GM12878 (cell line): ENCODE data around the gene BTK. TPM values are rescaled to one million over a fixed set of nuclear protein-coding genes. Genes with fewer than 3 reads are reported as not detected.

Experiments
- ATAC-seq: fragments of 200-7000 bp; cut with Tn5 transposase; 3 replicates; pipeline ENCODE4 v1.9.1; 2020; ENCODE audit warnings: mild to moderate bottlenecking, moderate library complexity
- BruUV-seq: library from RNA; stranded (reverse); fragments of 400-500 nt; replicated peaks from 2 replicates; lab custom pipeline; 2021; lab: Mats Ljungman, UMichigan
- CTCF ChIA-PET: fragments of 300-600 bp; sonication (Branson Sonifier 250); formaldehyde crosslinking; extraction: SDS; loops from one replicate; lab custom pipeline; 2021; ENCODE audit warnings: inconsistent platforms; lab: Yijun Ruan, JAX
- POLR2A ChIA-PET: fragments of 350-600 bp; formaldehyde crosslinking; extraction: SDS; loops from one replicate; lab custom pipeline; 2021; ENCODE audit warnings: inconsistent platforms; lab: Charles Lee
- RAD21 ChIA-PET: fragments of 300-600 bp; sonication (Branson Sonifier 250); formaldehyde crosslinking; loops from one replicate; lab custom pipeline; 2023; ENCODE audit warnings: antibody characterized with exemption; ENCODE audit not compliant: unreplicated experiment; lab: Charles Lee
- SMC1A ChIA-PET: fragments of 300-600 bp; sonication (Branson Sonifier 250); formaldehyde crosslinking; loops from one replicate; lab custom pipeline; 2023; ENCODE audit not compliant: unreplicated experiment, uncharacterized antibody; lab: Charles Lee
- DNase-seq: peaks from one replicate; pipeline ENCODE4 v3.0.0-alpha.2; 2011; ENCODE audit warnings: low read depth, low spot score
- FAIRE-seq: peaks from 3 replicates; lab custom pipeline; 2011; peaks lifted over from hg19 to GRCh38; lab: Jason Lieb, UNC
- H2AFZ ChIP-seq: 2 replicates; pipeline ENCODE4 v1.6.0; 2011; ENCODE audit warnings: low read depth, low read length, control low read depth; ENCODE audit not compliant: control insufficient read depth
- H3K27ac ChIP-seq: 2 replicates; pipeline ENCODE4 v1.5.1; 2011; ENCODE audit warnings: control low read depth; ENCODE audit not compliant: control insufficient read depth, insufficient read depth
- H3K27me3 ChIP-seq, 2 experiments: replicated peaks in 1 of 2; 2 replicates each; pipeline versions ENCODE4 v1.6.0 to v1.6.1; 2011; ENCODE audit warnings: low read length in 1 of 2; ENCODE audit not compliant: control insufficient read depth in 2 of 2, insufficient read depth in 2 of 2
- H3K36me3 ChIP-seq, 2 experiments: 2 replicates each; pipeline ENCODE4 v1.5.1; 2011; ENCODE audit warnings: low read length in 1 of 2; ENCODE audit not compliant: control insufficient read depth in 2 of 2, insufficient read depth in 2 of 2
- H3K4me1 ChIP-seq: 2 replicates; pipeline ENCODE4 v1.6.1; 2011; ENCODE audit warnings: mild to moderate bottlenecking, low read length, moderate library complexity, mixed read lengths; ENCODE audit not compliant: control insufficient read depth, insufficient read depth
- H3K4me2 ChIP-seq: 2 replicates; pipeline ENCODE4 v1.6.0; 2011; ENCODE audit warnings: control low read depth; ENCODE audit not compliant: control insufficient read depth, insufficient read depth
- H3K4me3 ChIP-seq: fragments of 200-600 bp; sonication (generic); 2 replicates; pipeline ENCODE4 v1.5.1; 2016
- H3K79me2 ChIP-seq: 2 replicates; pipeline ENCODE4 v1.6.0; 2011; ENCODE audit warnings: low read length; ENCODE audit not compliant: control insufficient read depth, insufficient read depth
- H3K9ac ChIP-seq: 2 replicates; pipeline ENCODE4 v1.8.0; 2011; ENCODE audit warnings: low read length, control low read depth, mixed read lengths; ENCODE audit not compliant: control insufficient read depth, insufficient read depth
- H3K9me3 ChIP-seq: replicated peaks from 3 replicates; pipeline ENCODE4 v1.5.1; 2011; ENCODE audit warnings: mild to moderate bottlenecking, low read length; ENCODE audit not compliant: control insufficient read depth, insufficient read depth
- H4K20me1 ChIP-seq: 2 replicates; pipeline ENCODE4 v1.6.0; 2011; ENCODE audit not compliant: control insufficient read depth, insufficient read depth
- CHD4 ChIP-seq: fragments of 200-600 bp; sonication (generic); IDR thresholded peaks from 2 replicates; pipeline ENCODE4 v1.6.1; 2016; ENCODE audit warnings: mild to moderate bottlenecking
- E4F1 ChIP-seq: fragments of 450-650 bp; IDR thresholded peaks from 2 replicates; pipeline ENCODE4 v1.6.1; 2018; ENCODE audit warnings: borderline replicate concordance, mild to moderate bottlenecking; ENCODE audit not compliant: partially characterized antibody
- HCFC1 ChIP-seq: fragments of 150-350 bp; IDR thresholded peaks from 2 replicates; pipeline ENCODE4 v1.6.1; 2014; ENCODE audit warnings: low read length
- HDAC2 ChIP-seq: fragments of 200-600 bp; sonication (generic); IDR thresholded peaks from 2 replicates; pipeline ENCODE4 v1.6.1; 2017
- HDGF ChIP-seq: fragments of 450-650 bp; IDR thresholded peaks from 2 replicates; pipeline ENCODE4 v1.6.1; 2016; ENCODE audit warnings: antibody characterized with exemption
- IKZF2 ChIP-seq, 2 experiments: fragments of 450-650 bp; IDR thresholded peaks; 2 replicates each; pipeline ENCODE4 v1.6.1; 2017; ENCODE audit warnings: mild to moderate bottlenecking in 2 of 2, moderate library complexity in 2 of 2
- JUND ChIP-seq: IDR thresholded peaks from 2 replicates; pipeline ENCODE4 v1.6.1; 2012; ENCODE audit warnings: low read depth, mild to moderate bottlenecking, low read length, improper control_type of control experiment, moderate library complexity
- KAT2A ChIP-seq: conservative IDR thresholded peaks from 2 replicates; pipeline ENCODE4 v1.6.1; 2011; ENCODE audit warnings: low read depth, low read length; ENCODE audit not compliant: control insufficient read depth
- LARP7 ChIP-seq: fragments of 450-650 bp; IDR thresholded peaks from 2 replicates; pipeline ENCODE4 v1.6.1; 2017; ENCODE audit warnings: mild to moderate bottlenecking
- MAX ChIP-seq: IDR thresholded peaks from 2 replicates; pipeline ENCODE4 v1.6.1; 2012; ENCODE audit warnings: low read depth, low read length, improper control_type of control experiment
- MEF2A ChIP-seq: IDR thresholded peaks from 2 replicates; pipeline ENCODE4 v1.6.1; 2011; ENCODE audit warnings: low read depth, mild to moderate bottlenecking, low read length, moderate library complexity; ENCODE audit not compliant: insufficient read depth
- PAX8 ChIP-seq: fragments of 450-650 bp; IDR thresholded peaks from 2 replicates; pipeline ENCODE4 v1.6.1; 2017; ENCODE audit warnings: mild to moderate bottlenecking, moderate library complexity
- PRDM15 ChIP-seq: fragments of 450-650 bp; formaldehyde crosslinking; IDR thresholded peaks from 2 replicates; pipeline ENCODE4 v1.4.0; 2020; ENCODE audit warnings: mild to moderate bottlenecking, moderate library complexity
- SREBF1 ChIP-seq: IDR thresholded peaks from 2 replicates; pipeline ENCODE4 v1.6.1; 2012; ENCODE audit warnings: mild to moderate bottlenecking, low read length
- SREBF2 ChIP-seq: IDR thresholded peaks from 2 replicates; pipeline ENCODE4 v1.6.1; 2012; ENCODE audit warnings: mild to moderate bottlenecking, low read length
- WGBS: methylation state at CpG from one replicate; pipeline ENCODE4 v1.1.6; 2016; ENCODE audit warnings: low lambda C conversion rate; ENCODE audit not compliant: insufficient replicate concordance, insufficient coverage; ENCODE audit errors: missing lambda C conversion rate; 5-methylcytosine and 5-hydroxymethylcytosine counted together
- in situ Hi-C: fragments of 300-500 bp; cut with MboI; formaldehyde crosslinking; loops from 9 replicates; pipeline ENCODE4 v1.14.3; 2018; ENCODE audit warnings: mixed read lengths
- intact Hi-C: fragments of 100-400 bp; cut with micrococcal nuclease; formaldehyde crosslinking; loops from one replicate; pipeline ENCODE4 v1.14.2; 2022; ENCODE audit not compliant: unreplicated experiment
- polyA plus RNA-seq, 11 experiments: library from polyadenylated mRNA; depleted of rRNA in 4 of 11; unstranded in 6 of 11; stranded (reverse) in 5 of 11; fragments of >200 nt; fragmentation: Nextera tagmentation in 4 of 11; fragmentation: Illumina TruSeq in 1 of 11; extraction: Ambion mirVana in 4 of 11; extraction: Trizol in 1 of 11; gene quantifications; 1 replicate in 1 of 11; 2 replicates in 10 of 11; pipeline versions ENCODE4 v1.2.1 to v1.2.3, GENCODE V29; 2011 to 2016; ENCODE audit warnings: inconsistent platforms in 2 of 11, missing spikeins in 2 of 11, low read depth in 1 of 11
- total RNA-seq, 4 experiments: library from RNA; depleted of rRNA in 3 of 4; stranded (reverse); fragments of >200 nt in 3 of 4; fragmentation: Illumina TruSeq in 1 of 4; extraction: Trizol in 1 of 4; gene quantifications; 2 replicates each; pipeline versions ENCODE4 v1.2.1 to v1.2.3, GENCODE V29; 2013 to 2021

The BTK gene
- total and polyA plus RNA-seq, 10 of the 15 experiments (the other 5 are each of a cell fraction or from before 2014, with no cell fraction given), result 24.0 to 154 (median 88.9) TPM

- SMC1A ChIA-PET, result no interaction called here
These were observed 43.9 kb upstream of the BTK start for GRCh38 chrX:101429934-101430333.

More at GRCh38 chrX:101429934-101430333, 43.9 kb upstream of the BTK start:
- H3K27ac ChIP-seq, result no peak overlapping the region
- no peak overlapping the region; the same call in 1 of the 2 replicates for H2AFZ ChIP-seq
- H3K4me2 ChIP-seq, result no peak overlapping the region
- BruUV-seq, result no TSS peak
- 0% methylated on average over 1 of the region's 1 CpG for WGBS
- in situ Hi-C loops, result no loop called here
- H3K4me1 ChIP-seq, result no peaks in the 10 kb centered on the region; the same call in 1 of the 2 replicates
- intact Hi-C loops, result no loop called here
- RAD21 ChIA-PET, result no interaction called here
- H4K20me1 ChIP-seq, result no peaks in the 10 kb centered on the region
- FAIRE-seq (no peak), DNase-seq (no peak), ATAC-seq (peak; percentile 24; the same call in 1 of the 3 replicates)
- no peaks in the 10 kb centered on the region for H3K27me3 ChIP-seq
- TF ChIP-seq LARP7 (no peak), HDGF (no peak), SREBF1 (no peak), HDAC2 (no peak), MAX (no peak), IKZF2 (IDR thresholded peaks at IDR 0.05) (no peak), PRDM15 (CRISPR knock-in tag) (no peak), HCFC1 (no peak), SREBF2 (no peak), JUND (no peak), E4F1 (no peak), PAX8 (no peak), MEF2A (no peak), CHD4 (no peak), KAT2A (no peak)
- CTCF ChIA-PET, result no interaction called here
- H3K36me3 ChIP-seq, result no peaks in the 10 kb centered on the region
- POLR2A ChIA-PET, result no interaction called here
- H3K9ac ChIP-seq, result no peak overlapping the region
- no peaks in the 10 kb centered on the region for H3K9me3 ChIP-seq
- H3K79me2 ChIP-seq, result no peaks in the 10 kb centered on the region
- H3K4me3 ChIP-seq, result no peak overlapping the region
